RKO (cell line): Measurements from ENCODE around the gene ACAP3.
A peak's percentile ranks its signal among the peaks of the same experiment; 100 is the strongest.

Source experiments
- DNase-seq: peaks from one replicate; pipeline ENCODE4 v3.0.0-alpha.2; 2016; ENCODE audit warnings: low spot score

The ACAP3 gene

GRCh38 chr1:1344655-1345361 is 37.1 kb upstream of the ACAP3 start:
- DNase-seq: peak; percentile 95

GRCh38 chr1:1343811-1344421 is 36.2 kb upstream of the ACAP3 start:
- DNase-seq: no peak

GRCh38 chr1:1342584-1343115 is 34.9 kb upstream of the ACAP3 start:
- DNase-seq: no peak

GRCh38 chr1:1342061-1342562 is 34.4 kb upstream of the ACAP3 start:
- no peak for DNase-seq

- DNase-seq: no peak
Observed at GRCh38 chr1:1341549-1342021, 33.9 kb upstream of the ACAP3 start.

- no peak for DNase-seq
Observed at GRCh38 chr1:1340791-1341548, 33.2 kb upstream of the ACAP3 start.

- DNase-seq: no peak
Observed at GRCh38 chr1:1340185-1340584, 32.5 kb upstream of the ACAP3 start.

GRCh38 chr1:1338278-1338677 is 30.5 kb upstream of the ACAP3 start:
- no peak for DNase-seq

GRCh38 chr1:1337793-1338147 is 30.0 kb upstream of the ACAP3 start:
- no peak for DNase-seq

GRCh38 chr1:1336931-1337792 is 29.4 kb upstream of the ACAP3 start:
- DNase-seq: no peak

- no peak for DNase-seq
Observed at GRCh38 chr1:1336446-1336845, 28.7 kb upstream of the ACAP3 start.

- DNase-seq: no peak
Observed at GRCh38 chr1:1335792-1336248, 28.1 kb upstream of the ACAP3 start.

GRCh38 chr1:1335283-1335682 is 27.6 kb upstream of the ACAP3 start:
- no peak for DNase-seq

GRCh38 chr1:1334835-1335234 is 27.1 kb upstream of the ACAP3 start:
- no peak for DNase-seq

- DNase-seq: no peak
Observed at GRCh38 chr1:1333551-1334241, 26.0 kb upstream of the ACAP3 start.

GRCh38 chr1:1332774-1333480 is 25.2 kb upstream of the ACAP3 start:
- no peak for DNase-seq

GRCh38 chr1:1332031-1332755 is 24.5 kb upstream of the ACAP3 start:
- DNase-seq: no peak

- no peak for DNase-seq
Observed at GRCh38 chr1:1331068-1331965, 23.6 kb upstream of the ACAP3 start, which contains the start of gene TAS1R3. TAS1R3 (plus strand) TSS chr1:1331280; CDS start chr1:1331346, 66 bp downstream.
